Myometrial cell (primary cell): ENCODE results near the gene AMDHD1. TPM values are rescaled to one million over a fixed set of nuclear protein-coding genes. Genes with fewer than 3 reads are reported as not detected.

Experiments
- total RNA-seq: library from RNA; depleted of rRNA; stranded (reverse); fragments of >200 nt; gene quantifications from 2 replicates; pipeline ENCODE4 v1.2.3, GENCODE V29; 2015

Gene AMDHD1
- not detected in 2 replicates for total RNA-seq

GRCh38 chr12:95943330-95943842, at the start of gene AMDHD1:
TSS of gene AMDHD1 (plus strand) at chr12:95943331. CDS start at chr12:95943399, 68 bp downstream.

GRCh38 chr12:95942524-95943329, 404 bp upstream of the AMDHD1 start, which contains the start of gene CCDC38:
TSS of gene CCDC38 (minus strand) at chr12:95942614. CDS start at chr12:95936509, 6,105 bp downstream.

GRCh38 chr12:95996034-95996658, 53.0 kb downstream of the AMDHD1 start, which contains the start of gene HAL:
TSS of gene HAL (minus strand) at chr12:95996344. CDS start at chr12:95995910, 434 bp downstream.

Other genes starting within 250 kb of the AMDHD1 start
- gene NTN4, start 152.6 kb upstream of the AMDHD1 start, total RNA-seq = 0.58 and 0.71 TPM in 2 replicates
- 9.5 and 13.1 TPM in 2 replicates for gene SNRPF, start 84.4 kb upstream of the AMDHD1 start, total RNA-seq
- gene CCDC38, start 717 bp upstream of the AMDHD1 start, total RNA-seq = not detected in 2 replicates
- gene HAL, start 53.0 kb downstream of the AMDHD1 start, total RNA-seq = not detected in 2 replicates
- 62.0 and 68.6 TPM in 2 replicates for gene LTA4H, start 92.3 kb downstream of the AMDHD1 start, total RNA-seq